ENCODE results near the gene DNAJB6.

Gene DNAJB6

DNA sequence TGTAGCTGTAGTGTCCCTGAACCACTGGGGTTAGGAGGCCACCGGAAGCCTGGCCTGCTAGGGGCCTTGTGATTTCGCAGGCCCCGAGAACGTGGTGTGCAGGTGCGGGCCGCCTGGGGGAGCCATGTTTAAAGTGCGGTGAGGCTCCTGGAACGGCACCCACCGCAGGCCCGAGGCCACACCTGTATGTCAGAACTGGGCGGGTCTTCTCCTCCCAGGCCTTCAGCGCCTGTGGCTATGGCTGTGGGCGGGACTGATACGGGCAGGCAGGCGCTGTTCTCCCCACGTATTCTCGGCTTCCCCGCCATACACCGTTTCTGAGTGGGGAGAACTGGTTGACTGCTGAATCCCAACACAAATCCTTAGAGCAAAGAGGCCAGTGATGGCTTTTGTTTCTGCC is 74.8 kb downstream of the DNAJB6 start:
- H3K9me3 Mint-ChIP-seq: no peaks in the 10 kb centered on the region
- H3K4me3 Mint-ChIP-seq: peak overlapping the region; percentile 25
- H3K36me3 Mint-ChIP-seq (ENCODE audit: low read depth): peaks cover 81% of the 10 kb centered on the region
- peak; percentile 65 for DNase-seq
- peak overlapping the region; percentile 90 for H3K27ac Mint-ChIP-seq
- H3K4me1 Mint-ChIP-seq (ENCODE audit: low read depth): peaks cover 24% of the 10 kb centered on the region
- H3K27me3 Mint-ChIP-seq: no peaks in the 10 kb centered on the region

DNA sequence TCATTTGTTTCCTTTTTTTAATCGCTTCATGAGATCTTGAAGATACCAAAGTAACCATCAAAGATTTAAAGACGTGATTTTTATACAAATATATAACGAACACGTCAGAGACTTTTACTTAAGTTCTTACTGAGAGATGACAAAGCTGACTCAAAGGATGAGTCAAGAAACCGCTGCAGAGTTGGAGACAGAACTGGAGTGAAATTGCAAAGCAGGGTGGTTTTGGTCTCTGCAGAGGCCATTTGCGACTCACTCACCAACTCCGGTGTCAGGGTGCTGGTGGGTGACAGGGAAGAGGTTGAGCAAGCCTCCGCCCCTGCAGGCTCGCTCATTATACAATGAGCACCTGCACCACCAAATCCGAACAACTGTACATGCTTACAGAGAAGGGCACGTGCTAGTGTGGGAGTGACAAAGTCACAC is 75.2 kb downstream of the DNAJB6 start:
- no peaks in the 10 kb centered on the region for H3K27me3 Mint-ChIP-seq
- H3K9me3 Mint-ChIP-seq: no peaks in the 10 kb centered on the region
- peak overlapping the region; percentile 11 for H3K4me3 Mint-ChIP-seq
- peaks cover 81% of the 10 kb centered on the region for H3K36me3 Mint-ChIP-seq (ENCODE audit: low read depth)
- peak; percentile 62 for DNase-seq
- H3K27ac Mint-ChIP-seq: peak overlapping the region; percentile 90
- peaks cover 24% of the 10 kb centered on the region for H3K4me1 Mint-ChIP-seq (ENCODE audit: low read depth)

DNA sequence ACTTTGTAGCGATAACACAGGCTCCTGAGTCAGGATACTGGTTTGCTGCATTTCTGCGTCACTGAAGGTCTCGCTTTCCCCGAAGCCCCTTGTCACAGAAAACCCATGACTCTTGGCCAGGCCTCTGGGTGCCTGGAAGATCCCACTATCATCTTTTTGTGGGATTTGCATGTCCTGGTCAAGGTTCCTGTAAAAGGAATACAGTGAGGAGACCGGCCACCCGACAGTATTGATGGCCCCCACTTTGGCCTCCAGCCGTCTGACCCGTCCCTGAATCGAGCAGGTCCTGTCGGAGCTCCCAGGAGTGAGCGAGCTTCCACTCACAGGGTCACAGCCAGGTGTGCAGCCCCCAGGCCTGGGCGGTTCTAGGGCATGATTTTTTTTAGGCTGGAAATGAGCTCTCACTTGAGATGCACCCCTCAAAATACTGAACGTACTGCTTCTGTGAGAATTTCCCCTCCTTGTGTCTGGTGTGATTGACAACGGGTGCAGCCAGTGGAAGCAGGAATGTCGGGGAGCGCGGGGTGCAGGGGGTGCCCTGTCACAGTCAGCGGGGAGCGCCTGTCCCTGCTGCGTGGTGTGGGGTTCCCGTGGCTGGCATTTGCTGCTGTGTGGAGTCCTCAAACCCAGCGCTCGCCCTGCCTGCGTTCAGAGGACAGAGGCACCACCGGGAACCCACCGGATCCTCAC is 75.8 kb downstream of the DNAJB6 start:
- H3K36me3 Mint-ChIP-seq (ENCODE audit: low read depth): peaks cover 81% of the 10 kb centered on the region
- no peak overlapping the region for H3K27ac Mint-ChIP-seq
- H3K9me3 Mint-ChIP-seq: no peaks in the 10 kb centered on the region
- no peak overlapping the region for H3K4me3 Mint-ChIP-seq
- peaks cover 24% of the 10 kb centered on the region for H3K4me1 Mint-ChIP-seq (ENCODE audit: low read depth)
- no peaks in the 10 kb centered on the region for H3K27me3 Mint-ChIP-seq
- no peak for DNase-seq

DNA sequence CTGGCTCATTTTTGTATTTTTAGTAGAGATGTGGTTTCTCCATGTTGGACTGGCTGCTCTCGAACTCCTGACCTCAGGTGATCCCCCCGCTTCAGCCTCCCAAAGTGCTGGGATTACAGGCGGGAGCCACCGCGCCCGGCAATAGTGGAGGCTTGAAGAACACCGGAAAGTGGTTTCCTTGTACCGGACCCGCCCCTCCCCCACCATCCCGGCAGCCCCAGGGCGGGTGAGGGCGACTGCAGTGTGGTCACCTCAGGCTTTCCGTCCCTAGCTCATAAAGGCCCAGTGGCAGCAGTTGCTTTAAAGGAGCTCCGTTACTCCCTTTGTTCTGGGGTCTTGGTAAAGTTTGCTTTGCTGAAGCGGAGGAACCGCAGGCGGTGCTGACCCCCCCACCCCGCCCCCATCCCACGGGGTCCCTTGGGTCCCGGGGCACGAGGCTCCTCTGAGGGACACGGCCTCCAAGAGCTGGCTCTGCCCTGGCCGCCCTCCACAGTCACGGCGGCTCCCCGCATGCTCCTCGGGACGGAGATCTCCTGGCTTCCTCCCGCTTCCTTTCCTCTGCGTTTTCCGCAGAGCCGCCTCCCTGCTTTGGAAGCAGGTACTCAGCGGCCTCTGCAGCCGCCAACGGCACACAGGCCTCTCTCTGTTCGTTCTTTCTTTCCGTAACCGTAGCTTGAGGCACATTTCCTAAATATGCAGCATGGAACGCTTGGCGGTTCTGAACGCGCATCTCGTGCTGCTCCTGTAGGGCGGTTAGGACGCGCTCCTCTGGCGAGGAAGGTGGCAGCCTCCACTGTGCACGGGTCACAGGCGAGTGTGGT is 77.3 kb downstream of the DNAJB6 start:
- DNase-seq: no peak
- Mint-ChIP-seq H3K9me3 (no peaks in the 10 kb centered on the region), H3K36me3 (ENCODE audit: low read depth) (peaks cover 74% of the 10 kb centered on the region), H3K4me1 (ENCODE audit: low read depth) (peaks cover 24% of the 10 kb centered on the region), H3K27me3 (no peaks in the 10 kb centered on the region), H3K4me3 (no peak overlapping the region), H3K27ac (no peak overlapping the region)

DNA sequence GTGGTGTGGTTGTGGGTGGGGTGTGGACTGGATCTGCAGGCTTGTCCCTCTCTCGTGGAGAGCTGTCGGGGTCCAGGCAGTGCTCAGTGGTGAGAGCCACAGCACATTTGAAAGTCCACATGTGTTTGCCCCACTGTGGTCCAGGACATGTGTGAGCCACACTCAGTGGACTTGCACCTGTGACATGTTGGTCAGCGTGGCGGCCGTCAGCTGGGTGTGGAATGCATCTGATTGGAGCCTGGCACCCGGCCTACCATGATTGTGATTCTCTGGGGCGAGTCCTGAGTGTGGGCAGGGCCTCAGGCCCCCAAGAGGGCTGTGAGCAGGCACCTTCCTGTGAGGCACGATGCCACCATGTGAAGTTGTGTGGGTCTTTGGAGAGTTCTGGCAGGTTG is 77.9 kb downstream of the DNAJB6 start:
- Mint-ChIP-seq H3K27ac (no peak overlapping the region), H3K4me1 (ENCODE audit: low read depth) (peaks cover 24% of the 10 kb centered on the region), H3K4me3 (no peak overlapping the region), H3K9me3 (no peaks in the 10 kb centered on the region), H3K36me3 (ENCODE audit: low read depth) (peaks cover 69% of the 10 kb centered on the region), H3K27me3 (no peaks in the 10 kb centered on the region)
- DNase-seq: no peak

DNA sequence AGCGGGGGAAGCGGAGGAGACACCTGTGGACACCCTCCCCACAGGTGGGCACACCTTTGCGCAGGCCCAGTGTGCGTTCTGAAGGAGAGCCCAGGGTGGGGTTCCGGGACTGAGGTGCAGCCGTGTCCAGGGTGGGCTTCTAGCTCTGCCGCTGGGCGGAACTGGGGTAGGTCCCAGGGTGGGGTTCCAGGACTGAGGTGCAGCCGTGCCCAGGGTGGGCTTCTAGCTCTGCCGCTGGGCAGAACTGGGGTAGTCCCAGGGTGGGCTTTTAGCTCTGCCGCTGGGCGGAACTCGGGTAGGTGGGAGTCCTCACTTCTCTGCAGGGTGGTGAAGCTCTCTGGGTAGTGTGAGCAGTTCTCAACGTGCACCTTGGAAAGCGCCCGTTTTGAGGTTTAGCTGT is 78.7 kb downstream of the DNAJB6 start:
- Mint-ChIP-seq H3K4me1 (ENCODE audit: low read depth) (peaks cover 22% of the 10 kb centered on the region), H3K27me3 (no peaks in the 10 kb centered on the region), H3K27ac (no peak overlapping the region), H3K36me3 (ENCODE audit: low read depth) (peaks cover 67% of the 10 kb centered on the region), H3K9me3 (no peaks in the 10 kb centered on the region), H3K4me3 (no peak overlapping the region)
- no peak for DNase-seq

DNA sequence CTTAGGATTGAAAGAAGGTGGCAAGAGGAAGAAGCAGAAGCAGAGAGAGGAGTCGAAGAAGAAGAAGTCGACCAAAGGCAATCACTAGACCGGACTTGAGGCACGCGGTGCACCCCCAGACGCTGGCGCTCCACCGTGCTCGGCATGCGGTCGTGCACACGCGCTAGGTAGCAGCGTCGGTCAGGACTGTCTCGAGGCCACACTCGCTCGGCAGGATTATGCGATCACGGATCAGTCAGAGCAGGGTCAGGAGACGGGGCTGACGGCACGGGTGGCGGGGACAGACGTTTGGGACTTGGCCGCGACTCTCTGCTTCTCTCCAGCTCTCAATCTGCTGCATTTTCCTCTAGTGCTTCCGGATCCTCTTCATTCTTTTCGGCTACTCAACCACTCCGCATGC is 79.2 kb downstream of the DNAJB6 start:
- no peaks in the 10 kb centered on the region for H3K27me3 Mint-ChIP-seq
- no peak overlapping the region for H3K4me3 Mint-ChIP-seq
- no peak overlapping the region for H3K27ac Mint-ChIP-seq
- H3K9me3 Mint-ChIP-seq: no peaks in the 10 kb centered on the region
- H3K4me1 Mint-ChIP-seq (ENCODE audit: low read depth): peaks cover 19% of the 10 kb centered on the region
- H3K36me3 Mint-ChIP-seq (ENCODE audit: low read depth): peaks cover 68% of the 10 kb centered on the region
- DNase-seq: no peak

DNA sequence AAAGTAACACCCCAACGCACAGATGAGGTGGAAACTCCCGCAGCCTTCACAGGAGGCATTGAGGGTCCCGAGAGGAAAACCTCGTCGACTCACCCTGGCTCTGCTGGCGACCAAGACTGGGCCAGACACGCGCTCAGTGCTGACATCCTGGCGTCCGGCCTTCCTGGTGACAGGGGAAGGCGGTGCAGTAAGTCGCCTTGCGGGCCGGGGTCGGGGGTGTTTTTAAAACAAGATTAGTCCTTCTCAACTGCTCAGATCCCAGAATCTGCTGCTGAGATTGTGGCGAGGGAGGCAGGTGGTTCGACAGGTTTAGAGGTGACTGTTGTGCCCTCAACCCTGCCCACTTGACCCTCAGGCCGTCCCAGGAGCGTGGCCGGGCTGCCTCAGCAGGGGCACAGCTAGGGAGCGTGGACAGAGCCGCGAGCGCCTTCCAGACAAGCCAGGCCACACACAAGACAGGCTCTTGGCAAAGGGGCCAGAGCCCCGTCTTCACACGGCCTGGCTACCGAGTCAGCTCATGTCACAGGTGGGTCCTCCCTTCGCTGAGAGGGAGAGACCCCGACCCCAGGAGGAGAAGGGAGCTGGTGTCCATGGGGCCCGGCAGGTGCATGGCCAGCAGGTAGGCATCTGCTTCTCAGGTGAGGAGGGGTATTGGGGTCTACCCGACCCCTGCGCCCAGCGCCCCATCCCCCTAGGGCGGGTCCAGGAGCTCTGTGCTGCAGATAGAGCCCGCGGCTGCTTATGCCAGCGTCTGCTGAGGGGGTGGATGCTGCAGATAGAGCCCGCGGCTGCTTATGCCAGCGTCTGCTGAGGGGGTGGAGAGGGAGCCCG is 81.6 kb downstream of the DNAJB6 start:
- no peak for DNase-seq
- H3K9me3 Mint-ChIP-seq: no peaks in the 10 kb centered on the region
- peaks cover 52% of the 10 kb centered on the region for H3K36me3 Mint-ChIP-seq (ENCODE audit: low read depth)
- H3K27me3 Mint-ChIP-seq: no peaks in the 10 kb centered on the region
- H3K27ac Mint-ChIP-seq: no peak overlapping the region
- H3K4me1 Mint-ChIP-seq (ENCODE audit: low read depth): no peaks in the 10 kb centered on the region
- no peak overlapping the region for H3K4me3 Mint-ChIP-seq

DNA sequence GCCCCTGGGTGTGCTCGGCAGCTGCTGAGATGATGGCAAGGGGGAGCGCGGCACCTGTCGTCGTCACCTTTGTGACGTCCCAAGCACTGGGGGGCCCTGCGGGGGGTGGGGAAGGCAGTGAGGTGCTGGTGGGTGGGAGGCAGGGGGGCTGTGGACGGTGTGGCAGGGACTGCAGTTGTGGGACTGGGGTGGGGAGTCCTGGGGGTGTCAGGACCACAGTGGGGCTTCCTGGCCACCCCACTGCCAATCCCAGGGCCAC is 82.2 kb downstream of the DNAJB6 start:
- DNase-seq: no peak
- Mint-ChIP-seq H3K4me3 (no peak overlapping the region), H3K27me3 (no peaks in the 10 kb centered on the region), H3K27ac (no peak overlapping the region), H3K36me3 (ENCODE audit: low read depth) (peaks cover 48% of the 10 kb centered on the region), H3K4me1 (ENCODE audit: low read depth) (no peaks in the 10 kb centered on the region), H3K9me3 (no peaks in the 10 kb centered on the region)

DNA sequence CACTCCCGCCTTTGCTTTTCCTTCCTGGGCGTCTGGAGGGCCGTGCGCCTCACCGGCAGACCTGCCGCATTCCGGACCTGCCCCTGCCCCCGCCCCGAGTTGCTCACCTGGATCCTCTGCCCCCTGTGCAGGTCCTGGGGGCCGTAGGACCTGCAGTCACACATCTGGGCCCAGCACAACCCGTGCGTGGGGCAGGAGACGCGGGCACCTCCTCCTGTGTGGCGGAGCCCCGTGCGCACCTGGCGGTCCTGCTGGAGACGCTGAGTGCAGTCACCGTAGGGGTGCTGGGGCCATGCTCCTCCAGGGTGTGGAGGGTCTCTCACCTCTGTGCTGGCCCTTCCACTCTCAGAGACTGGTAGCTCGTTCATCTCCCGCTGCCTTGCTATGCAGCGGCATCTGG is 85.5 kb downstream of the DNAJB6 start:
- no peaks in the 10 kb centered on the region for H3K27me3 Mint-ChIP-seq
- H3K36me3 Mint-ChIP-seq (ENCODE audit: low read depth): peaks cover 20% of the 10 kb centered on the region
- H3K9me3 Mint-ChIP-seq: no peaks in the 10 kb centered on the region
- H3K4me3 Mint-ChIP-seq: no peak overlapping the region
- no peak for DNase-seq
- H3K27ac Mint-ChIP-seq: no peak overlapping the region
- no peaks in the 10 kb centered on the region for H3K4me1 Mint-ChIP-seq (ENCODE audit: low read depth)

DNA sequence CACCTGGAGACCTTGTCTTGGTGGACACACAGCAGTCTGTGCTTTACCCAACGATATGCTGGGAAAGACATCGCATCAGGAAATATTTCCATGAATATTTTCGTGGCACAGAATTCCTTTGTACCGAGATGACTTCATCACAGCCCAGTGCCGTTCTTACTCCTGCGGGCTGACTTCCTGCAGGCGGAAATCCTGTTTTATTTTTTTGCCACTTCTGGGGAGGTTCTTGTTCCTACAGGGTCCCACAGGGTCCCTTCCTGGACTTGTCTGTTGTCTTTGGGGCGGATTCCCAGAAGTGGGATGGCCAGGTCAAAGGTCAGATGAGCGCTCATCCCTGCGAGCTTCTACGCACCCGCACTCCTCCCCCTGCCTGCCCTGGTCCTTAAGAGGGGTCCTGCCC is 86.5 kb downstream of the DNAJB6 start:
- Mint-ChIP-seq H3K27ac (no peak overlapping the region), H3K9me3 (no peaks in the 10 kb centered on the region), H3K27me3 (no peaks in the 10 kb centered on the region), H3K36me3 (ENCODE audit: low read depth) (peaks cover 11% of the 10 kb centered on the region), H3K4me3 (no peak overlapping the region), H3K4me1 (ENCODE audit: low read depth) (no peaks in the 10 kb centered on the region)
- no peak for DNase-seq

DNA sequence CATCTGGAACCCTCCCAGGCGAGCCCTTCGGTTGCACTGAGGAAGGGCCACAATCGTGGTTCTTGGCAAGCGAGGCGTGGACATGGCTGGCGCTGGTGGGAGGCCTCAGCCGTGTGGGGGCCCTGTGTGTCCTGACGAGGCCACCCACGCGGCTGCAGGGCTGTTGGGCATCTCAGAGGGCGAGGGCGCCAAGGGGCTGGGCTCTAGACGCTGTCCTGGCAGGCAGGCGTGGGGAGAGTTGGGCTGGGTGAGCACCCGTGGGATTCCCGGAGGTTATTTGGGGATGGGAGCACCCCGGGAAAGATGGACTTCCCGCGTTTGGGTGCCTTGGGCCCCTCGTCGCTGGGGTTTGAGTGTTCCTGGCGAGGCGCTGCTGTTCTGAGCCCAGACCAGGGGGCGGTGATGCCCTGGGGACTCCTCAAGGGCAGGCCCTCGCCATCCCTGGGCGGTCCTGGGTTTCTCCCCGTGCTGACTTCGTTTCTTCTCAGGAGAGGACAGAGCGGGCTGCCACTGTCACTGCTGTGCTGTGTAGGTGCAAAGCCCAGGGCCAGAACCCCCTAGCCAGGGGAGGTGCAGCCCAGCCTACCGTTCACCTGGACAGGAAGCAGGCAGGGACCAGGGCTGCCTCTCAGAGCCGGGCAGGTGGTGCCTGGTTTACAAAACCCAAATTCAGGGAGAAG is 87.2 kb downstream of the DNAJB6 start:
- Mint-ChIP-seq H3K27ac (no peak overlapping the region), H3K4me1 (ENCODE audit: low read depth) (no peaks in the 10 kb centered on the region), H3K9me3 (no peaks in the 10 kb centered on the region), H3K4me3 (no peak overlapping the region), H3K36me3 (ENCODE audit: low read depth) (peaks cover 9% of the 10 kb centered on the region), H3K27me3 (no peaks in the 10 kb centered on the region)
- no peak for DNase-seq

DNA sequence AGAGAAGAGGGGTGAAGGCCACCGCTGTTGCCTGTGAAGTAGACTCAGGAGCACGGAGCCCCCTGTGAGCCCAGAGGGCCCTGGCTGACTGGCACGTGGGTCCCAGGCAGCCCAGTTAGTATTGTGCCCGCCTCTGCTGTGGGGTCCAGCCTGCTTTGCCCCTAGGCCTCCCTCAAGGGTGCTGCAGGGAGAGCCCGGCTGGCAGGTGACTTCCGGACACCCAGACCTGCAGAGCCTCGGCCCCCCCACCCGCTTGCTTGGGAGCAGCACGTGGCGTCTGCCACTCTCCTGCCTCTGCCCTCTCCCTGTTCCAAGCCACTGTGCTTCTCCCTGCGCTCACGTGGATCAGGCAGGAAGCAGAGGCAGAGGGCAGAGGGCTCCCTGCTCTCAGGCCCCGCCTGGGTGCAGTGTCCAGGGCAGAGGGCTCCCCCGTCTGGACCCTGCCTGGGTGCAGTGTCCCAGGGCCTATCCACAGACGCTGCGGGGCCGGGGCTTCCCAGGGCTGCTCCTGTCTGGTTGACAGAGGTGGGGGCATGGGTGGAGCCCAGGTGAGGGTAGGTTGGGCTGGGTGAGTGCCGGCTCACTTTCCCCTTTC is 88.4 kb downstream of the DNAJB6 start:
- peaks cover 9% of the 10 kb centered on the region for H3K36me3 Mint-ChIP-seq (ENCODE audit: low read depth)
- no peak overlapping the region for H3K4me3 Mint-ChIP-seq
- no peak overlapping the region for H3K27ac Mint-ChIP-seq
- H3K4me1 Mint-ChIP-seq (ENCODE audit: low read depth): no peaks in the 10 kb centered on the region
- no peaks in the 10 kb centered on the region for H3K9me3 Mint-ChIP-seq
- H3K27me3 Mint-ChIP-seq: no peaks in the 10 kb centered on the region
- DNase-seq: no peak

DNA sequence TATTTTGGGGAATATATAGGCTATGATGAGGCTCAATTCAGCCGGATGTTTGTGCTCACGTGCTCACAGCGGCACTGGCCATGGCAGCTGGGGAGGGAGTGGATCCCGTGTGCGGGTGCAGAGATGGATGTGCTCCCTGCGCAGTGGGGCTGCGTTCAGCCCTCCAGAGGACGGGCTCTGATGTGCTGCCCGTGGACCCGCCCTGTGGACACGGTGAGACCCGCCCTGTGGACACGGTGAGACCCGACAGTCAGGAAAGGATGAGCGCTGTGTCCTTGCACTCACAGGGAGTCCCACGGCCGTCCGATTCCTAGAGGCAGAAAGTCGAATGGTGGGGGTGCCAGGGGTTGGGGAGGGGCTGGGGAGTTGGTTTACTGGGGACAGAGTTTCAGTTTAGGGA is 89.0 kb downstream of the DNAJB6 start:
- Mint-ChIP-seq H3K36me3 (ENCODE audit: low read depth) (peaks cover 5% of the 10 kb centered on the region), H3K27me3 (no peaks in the 10 kb centered on the region), H3K27ac (no peak overlapping the region)

More for the DNA sequence above, 89.0 kb downstream of the DNAJB6 start:
- no peak overlapping the region for H3K4me3 Mint-ChIP-seq
- H3K9me3 Mint-ChIP-seq: no peaks in the 10 kb centered on the region
- DNase-seq: no peak
- H3K4me1 Mint-ChIP-seq (ENCODE audit: low read depth): no peaks in the 10 kb centered on the region
